H1 (cell line): ENCODE data around the gene CERT1. TPM values are rescaled to one million over a fixed set of nuclear protein-coding genes. Genes with fewer than 3 reads are reported as not detected.

Experiments
- ASH2L ChIP-seq: fragments of 200-600, 300-600 bp; sonication (generic); IDR thresholded peaks from one replicate; pipeline ENCODE4 v1.7.1; 2017; ENCODE audit warnings: low read length
- ATF2 ChIP-seq: IDR thresholded peaks from 2 replicates; pipeline ENCODE4 v1.6.1; 2012; ENCODE audit warnings: low read length, inconsistent platforms
- BCL11A ChIP-seq, 2 experiments: IDR thresholded peaks; one replicate each; pipeline ENCODE4 v1.6.1; 2011; ENCODE audit warnings: low read depth in 2 of 2, low read length in 2 of 2, mild to moderate bottlenecking in 2 of 2
- CBX5 ChIP-seq: fragments of 300-800, 300-1000 bp; sonication (generic); IDR thresholded peaks from 2 replicates; pipeline ENCODE4 v1.7.1; 2016; ENCODE audit warnings: antibody characterized with exemption, low read length, low read depth
- E2F6 ChIP-seq: IDR thresholded peaks from 2 replicates; pipeline ENCODE4 v1.6.1; 2012; ENCODE audit warnings: inconsistent platforms
- EGR1 ChIP-seq: IDR thresholded peaks from 2 replicates; pipeline ENCODE4 v1.6.1; 2011; ENCODE audit warnings: low read depth, low read length, borderline replicate concordance
- GTF2F1 ChIP-seq: IDR thresholded peaks from 2 replicates; pipeline ENCODE4 v1.6.1; 2012; ENCODE audit warnings: low read depth, low read length, improper control_type of control experiment, borderline replicate concordance
- KDM1A ChIP-seq: fragments of 200-600, 300-600 bp; sonication (generic); IDR thresholded peaks from 2 replicates; pipeline ENCODE4 v1.7.1; 2016; ENCODE audit warnings: mild to moderate bottlenecking, low read length, borderline replicate concordance
- NANOG ChIP-seq: IDR thresholded peaks from 2 replicates; pipeline ENCODE4 v1.6.1; 2011; ENCODE audit warnings: low read length, low read depth, mild to moderate bottlenecking, inconsistent platforms; ENCODE audit not compliant: insufficient read depth, poor library complexity, severe bottlenecking
- PHF8 ChIP-seq: fragments of 200-600 bp; sonication (generic); conservative IDR thresholded peaks from 2 replicates; pipeline ENCODE4 v1.7.1; 2012; ENCODE audit warnings: low read depth, mild to moderate bottlenecking, inconsistent platforms, low read length, moderate library complexity
- POLR2A ChIP-seq, 2 experiments: IDR thresholded peaks; 1 replicate in 1 of 2; 2 replicates in 1 of 2; pipeline ENCODE4 v1.6.1; 2011; ENCODE audit warnings: low read depth in 2 of 2, low read length in 2 of 2, mild to moderate bottlenecking in 2 of 2; ENCODE audit errors: control extremely low read depth in 1 of 2
- RAD21 ChIP-seq, 2 experiments: IDR thresholded peaks in 1 of 2; conservative IDR thresholded peaks in 1 of 2; 2 replicates each; pipeline ENCODE4 v1.6.1; 2011; ENCODE audit warnings: low read depth in 2 of 2, low read length in 2 of 2, improper control_type of control experiment in 1 of 2, inconsistent platforms in 1 of 2, mild to moderate bottlenecking in 1 of 2, moderate library complexity in 1 of 2
- RFX5 ChIP-seq: IDR thresholded peaks from 2 replicates; pipeline ENCODE4 v1.6.1; 2011; ENCODE audit warnings: low read depth, low read length, improper control_type of control experiment, borderline replicate concordance
- SIN3A ChIP-seq, 2 experiments: IDR thresholded peaks in 1 of 2; conservative IDR thresholded peaks in 1 of 2; 2 replicates each; pipeline ENCODE4 v1.6.1; 2011 to 2012; ENCODE audit warnings: low read length in 2 of 2, improper control_type of control experiment in 1 of 2, low read depth in 1 of 2, mild to moderate bottlenecking in 1 of 2
- SP2 ChIP-seq: IDR thresholded peaks from 2 replicates; pipeline ENCODE4 v1.6.1; 2012; ENCODE audit warnings: mild to moderate bottlenecking, low read length, inconsistent platforms
- SRF ChIP-seq: IDR thresholded peaks from 2 replicates; pipeline ENCODE4 v1.6.1; 2011; ENCODE audit warnings: mild to moderate bottlenecking, low read depth, low read length, moderate library complexity
- TAF7 ChIP-seq: optimal IDR thresholded peaks from 2 replicates; pipeline ENCODE3; 2011; ENCODE audit warnings: low read depth, mild to moderate bottlenecking, inconsistent platforms, low read length, moderate library complexity, borderline replicate concordance
- TBP ChIP-seq: IDR thresholded peaks from 2 replicates; pipeline ENCODE4 v1.6.1; 2011; ENCODE audit warnings: low read depth, low read length, improper control_type of control experiment
- TCF12 ChIP-seq: IDR thresholded peaks from 2 replicates; pipeline ENCODE4 v1.6.1; 2011; ENCODE audit warnings: low read depth, mild to moderate bottlenecking, low read length
- YY1 ChIP-seq: IDR thresholded peaks from 2 replicates; pipeline ENCODE4 v1.6.1; 2011; ENCODE audit warnings: low read depth, mild to moderate bottlenecking, low read length
- polyA plus RNA-seq, 7 experiments: library from polyadenylated mRNA; depleted of rRNA in 3 of 7; stranded (reverse) in 5 of 7; unstranded in 2 of 7; fragments of >200 nt in 5 of 7; fragments of 200-250 nt in 2 of 7; gene quantifications; 1 replicate in 5 of 7; 2 replicates in 1 of 7; 4 replicates in 1 of 7; pipeline versions ENCODE4 v1.2.1 to v1.2.3, GENCODE V29; 2011 to 2013; ENCODE audit warnings: missing spikeins in 2 of 7, mixed read lengths in 2 of 7
- total RNA-seq: library from RNA; stranded (reverse); fragmentation: NEBNext Ultra II Directional; extraction: Animal tissue kit (Norgen Biotek cat#: 25700); gene quantifications from 2 replicates; pipeline ENCODE4 v1.2.1, GENCODE V29; 2021

CERT1 gene
- total and polyA plus RNA-seq, 2 of the 8 experiments (the other 6 are each of a cell fraction or from before 2014, with no cell fraction given), result 7.8 to 55.3 TPM

GRCh38 chr5:75511435-75512382 lies at the start of gene CERT1, which contains the start of gene POLK (continued):
- TF ChIP-seq GTF2F1, result no peak
- TF ChIP-seq RAD21 (IDR thresholded peaks at IDR 0.05 in 1 of 2, conservative IDR thresholded peaks at IDR 0.05 in 1 of 2; ENCODE audit: low read depth in 2 of 2, low read length in 2 of 2), result peak in 1 of 2 experiments; percentile 10; a peak in 1 of 4 replicates
- peak; percentile 62; the same call in 1 of the 2 replicates for TF ChIP-seq TBP
- no peak for TF ChIP-seq BCL11A (IDR thresholded peaks at IDR 0.05; ENCODE audit: low read depth in 2 of 2, low read length in 2 of 2)
- peak; percentile 63 to 88; a peak in 2 of 4 replicates for TF ChIP-seq SIN3A (conservative IDR thresholded peaks at IDR 0.05 in 1 of 2, IDR thresholded peaks at IDR 0.05 in 1 of 2; ENCODE audit: low read depth in 1 of 2, low read length in 2 of 2)
- no peak for TF ChIP-seq KDM1A
- TF ChIP-seq CBX5, result no peak
- TF ChIP-seq YY1, result peak; percentile 88
- TF ChIP-seq RFX5, result no peak
- TF ChIP-seq E2F6, result no peak
- TF ChIP-seq POLR2A (IDR thresholded peaks at IDR 0.05; ENCODE audit: control extremely low read depth in 1 of 2, low read depth in 2 of 2, low read length in 2 of 2), result peak in 1 of 2 experiments; percentile 82; a peak in 2 of 3 replicates
- TF ChIP-seq TCF12, result 0 out of 2 replicates have a peak, but pooled peaks have one; percentile 3
- no peak for TF ChIP-seq SRF
- TF ChIP-seq ASH2L, result peak; percentile 22
- TF ChIP-seq NANOG, result no peak
- no peak for TF ChIP-seq SP2
- TF ChIP-seq TAF7, result peak; percentile 40
- TF ChIP-seq EGR1, result no peak
- TF ChIP-seq ATF2, result no peak
- TF ChIP-seq PHF8, result peak; percentile 87
